CD4-positive, CD25-positive, alpha-beta regulatory T cell (primary cell): Measurements from ENCODE around the gene EEA1. TPM values are rescaled to one million over a fixed set of nuclear protein-coding genes. Genes with fewer than 3 reads are reported as not detected.

Source experiments
- ATAC-seq, 2 donors: fragments of 150-1000 bp; cut with Tn5 transposase; one replicate each; pipeline ENCODE4 v1.10.0; 2021; ENCODE audit warnings: low read depth in 2 of 2, moderate number of reproducible peaks in 2 of 2, moderate library complexity in 1 of 2
- DNase-seq, 3 donors: peaks; one replicate each; pipeline versions ENCODE4 v3.0.0 to v3.0.0-alpha.2; 2012 to 2022; ENCODE audit warnings: mixed read lengths in 1 of 3
- H3K27ac ChIP-seq: one replicate; pipeline ENCODE4 v1.7.0; 2013; ENCODE audit warnings: mild to moderate bottlenecking, low read length; ENCODE audit not compliant: insufficient read depth, poor library complexity, severe bottlenecking
- H3K27me3 ChIP-seq: one replicate; pipeline ENCODE4 v1.7.0; 2013; ENCODE audit warnings: low read length; ENCODE audit not compliant: control insufficient read depth, insufficient read depth
- H3K36me3 ChIP-seq: one replicate; pipeline ENCODE4 v1.7.0; 2013; ENCODE audit warnings: mild to moderate bottlenecking, low read length, moderate library complexity; ENCODE audit not compliant: control insufficient read depth, insufficient read depth
- H3K4me1 ChIP-seq: 2 replicates; pipeline ENCODE4 v1.7.0; 2013; ENCODE audit warnings: mild to moderate bottlenecking, low read length; ENCODE audit not compliant: insufficient read depth, control insufficient read depth, poor library complexity, severe bottlenecking
- H3K4me3 ChIP-seq: one replicate; pipeline ENCODE4 v1.7.0; 2013; ENCODE audit warnings: low read depth, mild to moderate bottlenecking, low read length, moderate library complexity
- H3K9me3 ChIP-seq, 2 experiments: 1 replicate in 1 of 2; 2 replicates in 1 of 2; pipeline ENCODE4 v1.7.0; 2013; ENCODE audit warnings: low read length in 2 of 2, mild to moderate bottlenecking in 1 of 2, moderate library complexity in 1 of 2; ENCODE audit not compliant: control insufficient read depth in 2 of 2
- H3K27ac Mint-ChIP-seq, 3 donors: one replicate each; pipeline ENCODE4 v1.8.0; 2020 to 2022; ENCODE audit warnings: mild to moderate bottlenecking in 3 of 3, mixed read lengths in 3 of 3, moderate library complexity in 2 of 3
- H3K27me3 Mint-ChIP-seq: one replicate; pipeline ENCODE4 v1.8.0; 2022; ENCODE audit warnings: mild to moderate bottlenecking, mixed read lengths
- H3K36me3 Mint-ChIP-seq: one replicate; pipeline ENCODE4 v1.8.0; 2020; ENCODE audit warnings: mixed read lengths
- H3K4me1 Mint-ChIP-seq, 4 donors: one replicate each; pipeline ENCODE4 v1.8.0; 2020 to 2022; ENCODE audit warnings: mixed read lengths in 4 of 4, mild to moderate bottlenecking in 1 of 4
- H3K4me3 Mint-ChIP-seq, 4 donors: one replicate each; pipeline ENCODE4 v1.8.0; 2020 to 2022; ENCODE audit warnings: mild to moderate bottlenecking in 4 of 4, mixed read lengths in 4 of 4, moderate library complexity in 3 of 4
- H3K9me3 Mint-ChIP-seq, 7 donors: one replicate each; pipeline ENCODE4 v1.8.0; 2020 to 2022; ENCODE audit warnings: mixed read lengths in 7 of 7, mild to moderate bottlenecking in 3 of 7, moderate library complexity in 2 of 7
- polyA plus RNA-seq, 4 donors: library from polyadenylated mRNA; unstranded; fragments of 300-500 nt; fragmentation: Illumina TruSeq; gene quantifications; one replicate each; pipeline ENCODE4 v1.2.3, GENCODE V29; 2021
- total RNA-seq: library from RNA; stranded (reverse); gene quantifications from one replicate; pipeline ENCODE4 v1.2.3, GENCODE V29; 2022

EEA1 gene
- total and polyA plus RNA-seq, 5 donors from 2014 or later: 5.8 to 11.8 (median 6.8) TPM

DNA sequence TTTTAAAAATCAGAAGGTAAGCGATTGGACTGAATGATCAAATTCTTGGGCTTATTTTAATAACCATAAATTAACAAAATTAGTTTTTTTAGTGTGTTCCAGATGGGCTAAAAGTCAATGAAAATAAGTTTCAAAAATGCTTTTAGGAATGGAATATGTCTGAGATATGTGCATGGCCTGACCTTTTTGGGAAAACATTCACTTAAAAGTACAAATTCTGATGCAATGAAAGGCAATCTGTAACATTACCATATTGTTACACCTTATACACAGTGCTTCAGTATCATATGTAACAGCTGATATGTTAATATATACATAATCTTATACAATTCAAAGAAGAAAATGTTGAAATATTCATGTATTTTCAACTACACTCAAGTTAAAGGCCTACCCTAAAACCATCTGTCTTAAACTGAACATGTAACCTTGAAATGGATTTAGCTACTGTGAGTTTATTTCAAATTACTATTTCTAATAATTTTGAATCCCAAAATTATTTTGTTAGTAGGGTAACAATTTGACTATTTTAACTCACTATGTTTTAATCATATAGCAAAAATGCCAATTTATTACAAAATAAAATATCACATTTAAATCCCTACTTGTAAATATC lies 84.8 kb downstream of the EEA1 start:
- Mint-ChIP-seq H3K36me3 (peaks cover 11% of the 10 kb centered on the region), H3K9me3 (no peaks in the 10 kb centered on the region), H3K4me1 (no peaks in the 10 kb centered on the region), H3K27ac (no peak overlapping the region), H3K4me3 (no peak overlapping the region), H3K27me3 (no peaks in the 10 kb centered on the region)
- Histone ChIP-seq H3K36me3 (peaks cover 9% of the 10 kb centered on the region), H3K27ac (no peak overlapping the region), H3K4me1 (no peaks in the 10 kb centered on the region), H3K4me3 (no peak overlapping the region), H3K9me3 (no peaks in the 10 kb centered on the region), H3K27me3 (no peaks in the 10 kb centered on the region)
- ATAC-seq (no peak), DNase-seq (no peak)

GRCh38 chr12:92829686-92830282 lies 99.3 kb downstream of the EEA1 start:
- no peaks in the 10 kb centered on the region for H3K27me3 ChIP-seq
- no peak overlapping the region for H3K27ac ChIP-seq
- ATAC-seq (no peak), DNase-seq (no peak)
- Mint-ChIP-seq H3K9me3 (peaks cover 0 to 2% (median 0%) of the 10 kb centered on the region in 7 donors), H3K27ac (no peak overlapping the region), H3K4me1 (peaks cover 0 to 17% (median 4%) of the 10 kb centered on the region in 4 donors), H3K36me3 (peaks cover 19% of the 10 kb centered on the region), H3K4me3 (no peak overlapping the region), H3K27me3 (no peaks in the 10 kb centered on the region)
- H3K4me1 ChIP-seq: no peaks in the 10 kb centered on the region
- H3K9me3 ChIP-seq: no peaks in the 10 kb centered on the region
- no peak overlapping the region for H3K4me3 ChIP-seq
- peaks cover 5% of the 10 kb centered on the region for H3K36me3 ChIP-seq

- no peaks in the 10 kb centered on the region for H3K9me3 ChIP-seq
- DNase-seq: no peak
- Mint-ChIP-seq H3K27me3 (no peaks in the 10 kb centered on the region), H3K9me3 (peaks cover 0 to 2% (median 0%) of the 10 kb centered on the region in 7 donors), H3K4me3 (no peak overlapping the region), H3K36me3 (peaks cover 19% of the 10 kb centered on the region), H3K27ac (no peak overlapping the region), H3K4me1 (peaks cover 0 to 11% (median 4%) of the 10 kb centered on the region in 4 donors)
- no peak for ATAC-seq
- H3K27ac ChIP-seq: no peak overlapping the region
- no peaks in the 10 kb centered on the region for H3K4me1 ChIP-seq
- H3K4me3 ChIP-seq: no peak overlapping the region
- peaks cover 5% of the 10 kb centered on the region for H3K36me3 ChIP-seq
- no peaks in the 10 kb centered on the region for H3K27me3 ChIP-seq
Measured at GRCh38 chr12:92828565-92828964, 100.5 kb downstream of the EEA1 start.

DNA sequence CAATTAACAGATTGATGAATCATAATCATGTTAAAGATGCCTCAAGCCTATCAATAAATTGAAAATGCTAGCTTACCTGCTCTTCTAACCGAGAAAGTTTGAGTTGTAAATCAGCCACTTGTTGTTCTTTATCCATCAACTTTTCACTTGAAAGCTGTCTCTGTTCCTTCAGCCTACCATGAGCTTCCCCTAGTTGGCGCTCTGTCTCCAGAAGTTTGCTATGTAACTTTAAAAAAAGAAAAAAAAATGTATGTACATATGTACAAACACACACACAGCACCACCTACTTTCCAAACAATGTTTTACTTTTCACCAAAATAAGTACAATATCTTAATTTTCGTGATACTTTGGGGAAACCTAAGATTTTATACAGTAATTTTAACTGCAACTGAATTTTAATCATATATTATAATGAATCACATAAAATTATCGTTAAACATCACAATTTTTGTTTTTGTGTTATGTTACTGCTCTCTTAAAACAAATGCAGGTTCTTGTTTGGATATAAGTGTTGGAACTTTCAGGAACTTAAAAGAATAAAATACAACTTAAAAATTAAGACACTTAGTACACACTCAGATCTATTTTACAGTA lies 101.2 kb downstream of the EEA1 start:
- no peak overlapping the region for H3K27ac Mint-ChIP-seq
- H3K9me3 Mint-ChIP-seq: peaks cover 0 to 2% (median 0%) of the 10 kb centered on the region in 7 donors
- H3K4me1 Mint-ChIP-seq: peaks cover 0 to 11% (median 2%) of the 10 kb centered on the region in 4 donors
- peaks cover 19% of the 10 kb centered on the region for H3K36me3 Mint-ChIP-seq
- no peaks in the 10 kb centered on the region for H3K27me3 Mint-ChIP-seq
- no peak overlapping the region for H3K4me3 Mint-ChIP-seq
- no peaks in the 10 kb centered on the region for H3K27me3 ChIP-seq
- ATAC-seq (peak in 1 of 2 donors; percentile 63), DNase-seq (peak in 2 of 3 donors; percentile 30 to 65)
- H3K9me3 ChIP-seq: no peaks in the 10 kb centered on the region
- H3K4me1 ChIP-seq: no peaks in the 10 kb centered on the region
- H3K36me3 ChIP-seq: peaks cover 5% of the 10 kb centered on the region
- H3K4me3 ChIP-seq: no peak overlapping the region
- no peak overlapping the region for H3K27ac ChIP-seq

DNA sequence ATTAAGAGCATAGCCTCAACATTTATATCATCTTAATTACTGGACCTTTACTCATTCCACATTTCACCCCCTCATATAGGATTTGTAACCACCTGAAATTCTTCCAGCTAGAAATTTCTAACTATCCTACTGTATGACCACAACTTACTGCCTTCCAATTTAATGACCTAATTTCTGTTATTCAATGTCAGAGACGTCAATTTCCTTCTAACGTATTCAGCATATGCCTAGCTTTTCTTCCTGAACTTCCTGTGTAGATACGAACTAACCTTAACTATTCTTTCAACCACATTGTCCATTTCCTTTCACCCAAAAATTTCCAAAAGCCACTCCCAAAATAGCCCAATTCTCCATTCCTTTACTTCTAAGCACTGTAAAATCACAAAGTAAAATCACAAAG lies 108.0 kb downstream of the EEA1 start:
- H3K27me3 ChIP-seq: no peaks in the 10 kb centered on the region
- no peak overlapping the region for H3K4me3 Mint-ChIP-seq

DNA sequence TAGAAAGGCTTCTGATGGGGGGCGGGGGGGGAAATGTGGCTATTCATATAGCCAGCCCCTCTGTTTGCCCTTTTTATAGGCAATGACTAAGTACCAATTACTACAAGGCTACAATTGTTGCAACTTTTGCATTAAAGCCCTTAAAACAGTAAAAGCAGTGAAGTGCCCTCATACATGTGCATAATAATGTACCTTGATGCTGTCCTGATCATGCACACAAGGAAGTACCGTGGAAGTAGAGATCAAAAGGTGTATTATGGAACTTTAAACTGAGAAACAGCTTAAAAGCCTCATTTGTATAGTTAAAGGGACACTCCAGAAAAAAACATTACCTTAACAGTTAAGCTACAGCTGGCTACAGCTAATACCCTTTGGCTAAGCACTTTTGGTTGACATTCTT lies 114.5 kb downstream of the EEA1 start:
- Mint-ChIP-seq H3K4me1 (peaks cover 0 to 4% (median under 1%) of the 10 kb centered on the region in 4 donors), H3K27me3 (no peaks in the 10 kb centered on the region), H3K27ac (no peak overlapping the region), H3K9me3 (no peaks in the 10 kb centered on the region), H3K36me3 (peaks cover 32% of the 10 kb centered on the region), H3K4me3 (no peak overlapping the region)
- no peak for DNase-seq
- H3K27ac ChIP-seq: no peak overlapping the region
- no peaks in the 10 kb centered on the region for H3K4me1 ChIP-seq
- peaks cover 30% of the 10 kb centered on the region for H3K36me3 ChIP-seq
- no peaks in the 10 kb centered on the region for H3K27me3 ChIP-seq
- no peak overlapping the region for H3K4me3 ChIP-seq
- H3K9me3 ChIP-seq: no peaks in the 10 kb centered on the region
- no peak for ATAC-seq

More for the DNA sequence above, 108.0 kb downstream of the EEA1 start:
- Histone ChIP-seq H3K36me3 (peaks cover 17% of the 10 kb centered on the region), H3K4me3 (no peak overlapping the region), H3K4me1 (no peaks in the 10 kb centered on the region), H3K9me3 (no peaks in the 10 kb centered on the region), H3K27ac (no peak overlapping the region)
- no peak for DNase-seq
- H3K9me3 Mint-ChIP-seq: no peaks in the 10 kb centered on the region
- ATAC-seq: no peak
- H3K36me3 Mint-ChIP-seq: peaks cover 8% of the 10 kb centered on the region
- H3K27ac Mint-ChIP-seq: no peak overlapping the region
- H3K27me3 Mint-ChIP-seq: no peaks in the 10 kb centered on the region
- peaks cover 0 to 2% (median 0%) of the 10 kb centered on the region in 4 donors for H3K4me1 Mint-ChIP-seq

GRCh38 chr12:92810370-92810769 lies 118.7 kb downstream of the EEA1 start:
- Mint-ChIP-seq H3K9me3 (no peaks in the 10 kb centered on the region), H3K36me3 (peaks cover 49% of the 10 kb centered on the region), H3K27ac (no peak overlapping the region), H3K27me3 (no peaks in the 10 kb centered on the region), H3K4me1 (peaks cover 0 to 9% (median 4%) of the 10 kb centered on the region in 4 donors), H3K4me3 (no peak overlapping the region)
- no peaks in the 10 kb centered on the region for H3K4me1 ChIP-seq
- no peak overlapping the region for H3K27ac ChIP-seq
- DNase-seq: no peak
- H3K27me3 ChIP-seq: no peaks in the 10 kb centered on the region
- H3K4me3 ChIP-seq: no peak overlapping the region
- no peaks in the 10 kb centered on the region for H3K9me3 ChIP-seq
- no peak for ATAC-seq
- peaks cover 17% of the 10 kb centered on the region for H3K36me3 ChIP-seq
